WI38 (cell line): ENCODE data around the gene TMEM132C.

Source experiments
- H3K4me3 ChIP-seq: 2 replicates; pipeline ENCODE4 v1.5.1; 2011; ENCODE audit warnings: low read depth, mild to moderate bottlenecking, control low read depth, low read length
- CTCF ChIP-seq: IDR thresholded peaks from 2 replicates; pipeline ENCODE4 v1.5.1; 2012; ENCODE audit warnings: low read depth, mild to moderate bottlenecking, control low read depth, low read length

The TMEM132C gene

DNA sequence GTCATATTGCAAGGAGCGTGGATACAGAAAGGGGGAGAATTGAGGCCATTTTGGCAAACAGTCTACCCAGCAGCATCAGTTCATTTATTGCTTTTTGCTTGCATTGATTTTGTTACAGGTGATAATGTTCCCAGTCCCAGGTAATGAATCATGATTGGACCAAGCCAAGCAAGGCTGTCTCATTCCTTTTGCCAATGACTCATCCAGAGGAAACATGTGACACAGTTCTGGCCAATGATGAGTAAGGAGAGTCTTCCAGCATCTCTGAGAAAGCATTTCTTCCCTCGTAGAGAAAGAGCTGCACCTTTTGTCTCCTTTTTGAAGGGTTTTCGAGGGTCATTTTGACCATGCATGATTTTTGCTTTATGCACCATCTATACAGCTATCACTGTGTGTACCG is 488.6 kb downstream of the TMEM132C start:
- no peak for TF ChIP-seq CTCF
- H3K4me3 ChIP-seq, result no peak overlapping the region
